Neural crest cell (in vitro differentiated cells): ENCODE results near the gene NDP. TPM values are rescaled to one million over a fixed set of nuclear protein-coding genes. Genes with fewer than 3 reads are reported as not detected.

ENCODE experiments used
- DNase-seq: peaks from one replicate; pipeline ENCODE4 v3.0.0; 2021; ENCODE audit warnings: low read depth, mixed read lengths, low spot score
- H3K27ac Mint-ChIP-seq: one replicate; pipeline ENCODE4 v1.8.0; 2021; ENCODE audit warnings: mild to moderate bottlenecking, mixed read lengths; ENCODE audit not compliant: unreplicated experiment
- H3K27me3 Mint-ChIP-seq: 2 replicates; pipeline ENCODE4 v1.8.0; 2021; ENCODE audit warnings: low read depth, mild to moderate bottlenecking, mixed read lengths
- H3K36me3 Mint-ChIP-seq: 2 replicates; pipeline ENCODE4 v1.8.0; 2021; ENCODE audit warnings: low read depth, mild to moderate bottlenecking, mixed read lengths
- H3K4me1 Mint-ChIP-seq: 2 replicates; pipeline ENCODE4 v1.8.0; 2021; ENCODE audit warnings: mixed read lengths
- H3K4me3 Mint-ChIP-seq: one replicate; pipeline ENCODE4 v1.8.0; 2021; ENCODE audit warnings: mild to moderate bottlenecking, mixed read lengths
- H3K9me3 Mint-ChIP-seq: 2 replicates; pipeline ENCODE4 v1.8.0; 2021; ENCODE audit warnings: mixed read lengths
- CTCF ChIP-seq: fragments of 200-600 bp; sonication (generic); conservative IDR thresholded peaks from 2 replicates; pipeline ENCODE4 v1.5.0; 2021; ENCODE audit warnings: antibody characterized with exemption, mild to moderate bottlenecking
- total RNA-seq: library from RNA; stranded (reverse); gene quantifications from 2 replicates; pipeline ENCODE4 v1.2.1, GENCODE V29; 2021

The NDP gene
- total RNA-seq, 1 donor from 2014 or later = 4.3 TPM

- no peak overlapping the region for H3K4me3 Mint-ChIP-seq
- H3K36me3 Mint-ChIP-seq = no peaks in the 10 kb centered on the region
- no peaks in the 10 kb centered on the region for H3K27me3 Mint-ChIP-seq
- DNase-seq = no peak
- no peaks in the 10 kb centered on the region for H3K4me1 Mint-ChIP-seq
- peaks cover 9% of the 10 kb centered on the region for H3K9me3 Mint-ChIP-seq
- no peak for TF ChIP-seq CTCF
- H3K27ac Mint-ChIP-seq = no peak overlapping the region
These were observed 30.8 kb upstream of the NDP start for GRCh38 chrX:44003975-44004374.

- H3K4me3 Mint-ChIP-seq = no peak overlapping the region
- no peaks in the 10 kb centered on the region for H3K27me3 Mint-ChIP-seq
- H3K4me1 Mint-ChIP-seq = no peaks in the 10 kb centered on the region
- no peaks in the 10 kb centered on the region for H3K36me3 Mint-ChIP-seq
- no peak for TF ChIP-seq CTCF
- H3K9me3 Mint-ChIP-seq = peaks cover 5% of the 10 kb centered on the region
- no peak overlapping the region for H3K27ac Mint-ChIP-seq
- DNase-seq = no peak
These were observed 29.4 kb upstream of the NDP start for GRCh38 chrX:44002567-44002966.

- DNase-seq = no peak
- H3K27me3 Mint-ChIP-seq = no peaks in the 10 kb centered on the region
- H3K4me3 Mint-ChIP-seq = no peak overlapping the region
These were observed 25.2 kb upstream of the NDP start for GRCh38 chrX:43998374-43998773.

GRCh38 chrX:43996491-43996890, 23.3 kb upstream of the NDP start:
- Mint-ChIP-seq H3K4me1 (no peaks in the 10 kb centered on the region), H3K4me3 (no peak overlapping the region), H3K9me3 (peaks cover 3% of the 10 kb centered on the region), H3K27ac (no peak overlapping the region), H3K27me3 (no peaks in the 10 kb centered on the region), H3K36me3 (no peaks in the 10 kb centered on the region)
- no peak for DNase-seq
- TF ChIP-seq CTCF = no peak

More at GRCh38 chrX:43998374-43998773, 25.2 kb upstream of the NDP start:
- TF ChIP-seq CTCF = no peak
- Mint-ChIP-seq H3K36me3 (no peaks in the 10 kb centered on the region), H3K27ac (no peak overlapping the region), H3K9me3 (no peaks in the 10 kb centered on the region), H3K4me1 (no peaks in the 10 kb centered on the region)

- H3K4me3 Mint-ChIP-seq = no peak overlapping the region
- DNase-seq = no peak
- peaks cover 13% of the 10 kb centered on the region for H3K9me3 Mint-ChIP-seq
- no peak for TF ChIP-seq CTCF
- H3K27ac Mint-ChIP-seq = no peak overlapping the region
- no peaks in the 10 kb centered on the region for H3K27me3 Mint-ChIP-seq
- H3K36me3 Mint-ChIP-seq = peaks cover under 1% of the 10 kb centered on the region
- H3K4me1 Mint-ChIP-seq = peaks cover 4% of the 10 kb centered on the region
These were observed 12.9 kb upstream of the NDP start for GRCh38 chrX:43986083-43986482.

GRCh38 chrX:43985511-43985910, 12.3 kb upstream of the NDP start:
- H3K27ac Mint-ChIP-seq = no peak overlapping the region
- DNase-seq = no peak
- peaks cover 2% of the 10 kb centered on the region for H3K36me3 Mint-ChIP-seq
- H3K9me3 Mint-ChIP-seq = peaks cover 15% of the 10 kb centered on the region
- H3K4me3 Mint-ChIP-seq = no peak overlapping the region
- H3K4me1 Mint-ChIP-seq = peaks cover 4% of the 10 kb centered on the region
- no peak for TF ChIP-seq CTCF
- H3K27me3 Mint-ChIP-seq = no peaks in the 10 kb centered on the region
